WTC11 (cell line): Measurements from ENCODE around the gene HMCES. TPM values are rescaled to one million over a fixed set of nuclear protein-coding genes. Genes with fewer than 3 reads are reported as not detected.
"Not testable (repeated sequence)": the region's sequence is repeated elsewhere in the genome, so short reads cannot be mapped to it uniquely, and the experiment has no call there.

Source experiments
- ATAC-seq: fragments of 200-7000 bp; cut with Tn5 transposase; 2 replicates; pipeline ENCODE4 v1.10.0; 2021; ENCODE audit warnings: mild to moderate bottlenecking, moderate library complexity
- CTCF ChIA-PET: fragments of 300-600 bp; sonication (Branson Sonifier 250); formaldehyde crosslinking; loops from one replicate; lab custom pipeline; 2021; ENCODE audit warnings: antibody characterized with exemption; lab: Charles Lee
- POLR2A ChIA-PET: fragments of 350-600 bp; sonication (Branson Sonifier 250); formaldehyde crosslinking; loops from one replicate; lab custom pipeline; 2021; ENCODE audit warnings: antibody characterized with exemption; lab: Charles Lee
- DNase-seq: peaks from one replicate; pipeline ENCODE4 v3.0.0; 2021; ENCODE audit warnings: low spot score
- H3K27ac Mint-ChIP-seq: 2 replicates; pipeline ENCODE4 v1.8.0; 2021; ENCODE audit warnings: mixed read lengths
- H3K27me3 Mint-ChIP-seq: 2 replicates; pipeline ENCODE4 v1.8.0; 2021; ENCODE audit warnings: low read depth, mild to moderate bottlenecking, moderate library complexity, mixed read lengths
- H3K36me3 Mint-ChIP-seq: 2 replicates; pipeline ENCODE4 v1.8.0; 2021; ENCODE audit warnings: mixed read lengths
- H3K4me1 Mint-ChIP-seq: 2 replicates; pipeline ENCODE4 v1.8.0; 2022; ENCODE audit warnings: mixed read lengths
- H3K4me3 Mint-ChIP-seq: 2 replicates; pipeline ENCODE4 v1.8.0; 2021; ENCODE audit warnings: mild to moderate bottlenecking, moderate library complexity, mixed read lengths
- H3K9me3 Mint-ChIP-seq: 2 replicates; pipeline ENCODE4 v1.8.0; 2021; ENCODE audit warnings: mixed read lengths
- AFF4 ChIP-seq: sonication (generic); formaldehyde crosslinking; IDR thresholded peaks from 2 replicates; pipeline ENCODE4 v1.8.1; 2023; ENCODE audit warnings: mild to moderate bottlenecking, missing genetic modification reagents, borderline replicate concordance
- GABPB1 ChIP-seq: sonication (generic); formaldehyde crosslinking; IDR thresholded peaks from 2 replicates; pipeline ENCODE4 v1.8.1; 2023; ENCODE audit warnings: mild to moderate bottlenecking, missing genetic modification reagents
- GRHL2 ChIP-seq: fragments of 250-450 bp; sonication (Bioruptor Pico); IDR thresholded peaks from 2 replicates; pipeline ENCODE4 v1.8.0; 2022; ENCODE audit warnings: mild to moderate bottlenecking, moderate library complexity; ENCODE audit not compliant: insufficient replicate concordance, severe bottlenecking
- ZNF138 ChIP-seq: sonication (generic); formaldehyde crosslinking; conservative IDR thresholded peaks from 2 replicates; pipeline ENCODE4 v1.8.1; 2022; ENCODE audit warnings: mild to moderate bottlenecking, moderate library complexity, missing genetic modification reagents
- ZNF423 ChIP-seq: fragments of 250-450 bp; sonication (Bioruptor Pico); IDR thresholded peaks from 2 replicates; pipeline ENCODE4 v2.1.2; 2022; ENCODE audit warnings: mild to moderate bottlenecking, moderate library complexity
- total RNA-seq: library from RNA; stranded (reverse); gene quantifications from 3 replicates; pipeline ENCODE4 v1.2.3, GENCODE V29; 2021
- TF ChIP-seq, protein P1 (sequence below): fragments of 200-600 bp; IDR thresholded peaks from 2 replicates; pipeline ENCODE4 v1.8.0; 2022; ENCODE audit warnings: antibody characterized with exemption
- TF ChIP-seq, protein P2 (sequence below): sonication (generic); formaldehyde crosslinking; conservative IDR thresholded peaks from 2 replicates; pipeline ENCODE4 v1.8.1; 2023; ENCODE audit warnings: mild to moderate bottlenecking, low read depth, missing genetic modification reagents, moderate library complexity
- TF ChIP-seq, protein P3 (sequence below): sonication (generic); formaldehyde crosslinking; IDR thresholded peaks from 2 replicates; pipeline ENCODE4 v1.8.0; 2023; ENCODE audit warnings: missing genetic modification reagents
- TF ChIP-seq, protein P4 (sequence below): sonication (generic); formaldehyde crosslinking; conservative IDR thresholded peaks from 2 replicates; pipeline ENCODE4 v1.8.1; 2022; ENCODE audit warnings: mild to moderate bottlenecking, missing genetic modification reagents

Gene HMCES
- total RNA-seq, 1 experiment from 2014 or later = 47.7 TPM

DNA sequence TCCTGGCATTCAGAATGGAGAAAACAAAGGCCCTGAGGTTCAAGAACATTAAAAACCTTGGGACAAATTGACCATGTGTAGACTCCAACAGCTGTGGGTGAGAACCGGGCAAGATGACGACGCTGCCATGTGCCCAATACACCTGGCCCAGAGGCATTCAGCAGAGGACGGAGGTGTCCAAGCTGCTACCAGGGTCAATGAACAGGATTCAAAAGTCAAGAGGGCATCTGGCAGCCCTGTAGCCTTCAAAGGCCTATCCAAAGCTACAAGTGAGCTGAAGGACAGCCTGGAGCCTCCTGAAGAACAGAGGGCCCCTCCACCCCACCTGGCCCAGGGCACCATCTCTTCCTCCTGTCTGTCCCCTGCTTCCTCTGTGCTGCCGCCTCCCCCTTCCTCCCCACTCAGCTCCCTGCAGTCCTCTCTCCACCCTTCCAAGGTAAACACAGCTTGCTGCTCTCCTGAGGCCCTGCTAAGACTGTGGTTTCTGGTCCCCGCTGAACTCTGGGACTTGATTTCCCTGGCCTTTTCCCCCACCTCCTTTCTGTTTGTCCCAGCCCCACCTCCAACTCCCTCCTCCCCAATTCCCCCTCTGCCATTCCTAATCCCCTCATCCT lies 57.5 kb downstream of the HMCES start:
- H3K36me3 Mint-ChIP-seq = no peaks in the 10 kb centered on the region
- no peaks in the 10 kb centered on the region for H3K4me1 Mint-ChIP-seq
- ChIA-PET POLR2A (no interaction called here), CTCF (no interaction called here)
- H3K27ac Mint-ChIP-seq = no peak overlapping the region
- no peak overlapping the region for H3K4me3 Mint-ChIP-seq
- ATAC-seq (no peak), DNase-seq (no peak)
- no peak for TF ChIP-seq AFF4 (CRISPR knock-in tag)
- no peak for TF ChIP-seq ZNF138 (CRISPR knock-in tag)
- TF ChIP-seq, protein P1, sequence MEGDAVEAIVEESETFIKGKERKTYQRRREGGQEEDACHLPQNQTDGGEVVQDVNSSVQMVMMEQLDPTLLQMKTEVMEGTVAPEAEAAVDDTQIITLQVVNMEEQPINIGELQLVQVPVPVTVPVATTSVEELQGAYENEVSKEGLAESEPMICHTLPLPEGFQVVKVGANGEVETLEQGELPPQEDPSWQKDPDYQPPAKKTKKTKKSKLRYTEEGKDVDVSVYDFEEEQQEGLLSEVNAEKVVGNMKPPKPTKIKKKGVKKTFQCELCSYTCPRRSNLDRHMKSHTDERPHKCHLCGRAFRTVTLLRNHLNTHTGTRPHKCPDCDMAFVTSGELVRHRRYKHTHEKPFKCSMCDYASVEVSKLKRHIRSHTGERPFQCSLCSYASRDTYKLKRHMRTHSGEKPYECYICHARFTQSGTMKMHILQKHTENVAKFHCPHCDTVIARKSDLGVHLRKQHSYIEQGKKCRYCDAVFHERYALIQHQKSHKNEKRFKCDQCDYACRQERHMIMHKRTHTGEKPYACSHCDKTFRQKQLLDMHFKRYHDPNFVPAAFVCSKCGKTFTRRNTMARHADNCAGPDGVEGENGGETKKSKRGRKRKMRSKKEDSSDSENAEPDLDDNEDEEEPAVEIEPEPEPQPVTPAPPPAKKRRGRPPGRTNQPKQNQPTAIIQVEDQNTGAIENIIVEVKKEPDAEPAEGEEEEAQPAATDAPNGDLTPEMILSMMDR = no peak
- TF ChIP-seq, protein P2, sequence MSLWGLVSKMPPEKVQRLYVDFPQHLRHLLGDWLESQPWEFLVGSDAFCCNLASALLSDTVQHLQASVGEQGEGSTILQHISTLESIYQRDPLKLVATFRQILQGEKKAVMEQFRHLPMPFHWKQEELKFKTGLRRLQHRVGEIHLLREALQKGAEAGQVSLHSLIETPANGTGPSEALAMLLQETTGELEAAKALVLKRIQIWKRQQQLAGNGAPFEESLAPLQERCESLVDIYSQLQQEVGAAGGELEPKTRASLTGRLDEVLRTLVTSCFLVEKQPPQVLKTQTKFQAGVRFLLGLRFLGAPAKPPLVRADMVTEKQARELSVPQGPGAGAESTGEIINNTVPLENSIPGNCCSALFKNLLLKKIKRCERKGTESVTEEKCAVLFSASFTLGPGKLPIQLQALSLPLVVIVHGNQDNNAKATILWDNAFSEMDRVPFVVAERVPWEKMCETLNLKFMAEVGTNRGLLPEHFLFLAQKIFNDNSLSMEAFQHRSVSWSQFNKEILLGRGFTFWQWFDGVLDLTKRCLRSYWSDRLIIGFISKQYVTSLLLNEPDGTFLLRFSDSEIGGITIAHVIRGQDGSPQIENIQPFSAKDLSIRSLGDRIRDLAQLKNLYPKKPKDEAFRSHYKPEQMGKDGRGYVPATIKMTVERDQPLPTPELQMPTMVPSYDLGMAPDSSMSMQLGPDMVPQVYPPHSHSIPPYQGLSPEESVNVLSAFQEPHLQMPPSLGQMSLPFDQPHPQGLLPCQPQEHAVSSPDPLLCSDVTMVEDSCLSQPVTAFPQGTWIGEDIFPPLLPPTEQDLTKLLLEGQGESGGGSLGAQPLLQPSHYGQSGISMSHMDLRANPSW (CRISPR knock-in tag) = no peak
- TF ChIP-seq ZNF423 (CRISPR knock-in tag) = no peak
- TF ChIP-seq, protein P3, sequence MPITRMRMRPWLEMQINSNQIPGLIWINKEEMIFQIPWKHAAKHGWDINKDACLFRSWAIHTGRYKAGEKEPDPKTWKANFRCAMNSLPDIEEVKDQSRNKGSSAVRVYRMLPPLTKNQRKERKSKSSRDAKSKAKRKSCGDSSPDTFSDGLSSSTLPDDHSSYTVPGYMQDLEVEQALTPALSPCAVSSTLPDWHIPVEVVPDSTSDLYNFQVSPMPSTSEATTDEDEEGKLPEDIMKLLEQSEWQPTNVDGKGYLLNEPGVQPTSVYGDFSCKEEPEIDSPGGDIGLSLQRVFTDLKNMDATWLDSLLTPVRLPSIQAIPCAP (CRISPR knock-in tag) = no peak
- TF ChIP-seq GABPB1 (CRISPR knock-in tag) = no peak
- TF ChIP-seq, protein P4, sequence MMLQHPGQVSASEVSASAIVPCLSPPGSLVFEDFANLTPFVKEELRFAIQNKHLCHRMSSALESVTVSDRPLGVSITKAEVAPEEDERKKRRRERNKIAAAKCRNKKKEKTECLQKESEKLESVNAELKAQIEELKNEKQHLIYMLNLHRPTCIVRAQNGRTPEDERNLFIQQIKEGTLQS (CRISPR knock-in tag) = no peak
- no peak for TF ChIP-seq GRHL2 (CRISPR knock-in tag)
- peaks cover 10% of the 10 kb centered on the region for H3K27me3 Mint-ChIP-seq
- 0 out of 2 replicates have a peak, but pooled peaks cover 8% of the 10 kb centered on the region for H3K9me3 Mint-ChIP-seq

- H3K4me1 Mint-ChIP-seq, CTCF ChIA-PET, H3K4me3 Mint-ChIP-seq, H3K27me3 Mint-ChIP-seq, H3K9me3 Mint-ChIP-seq, ATAC-seq, DNase-seq, H3K36me3 Mint-ChIP-seq, H3K27ac Mint-ChIP-seq, POLR2A ChIA-PET: not testable (repeated sequence)
Measured at GRCh38 chr3:129337719-129338118, 59.0 kb downstream of the HMCES start.

DNA sequence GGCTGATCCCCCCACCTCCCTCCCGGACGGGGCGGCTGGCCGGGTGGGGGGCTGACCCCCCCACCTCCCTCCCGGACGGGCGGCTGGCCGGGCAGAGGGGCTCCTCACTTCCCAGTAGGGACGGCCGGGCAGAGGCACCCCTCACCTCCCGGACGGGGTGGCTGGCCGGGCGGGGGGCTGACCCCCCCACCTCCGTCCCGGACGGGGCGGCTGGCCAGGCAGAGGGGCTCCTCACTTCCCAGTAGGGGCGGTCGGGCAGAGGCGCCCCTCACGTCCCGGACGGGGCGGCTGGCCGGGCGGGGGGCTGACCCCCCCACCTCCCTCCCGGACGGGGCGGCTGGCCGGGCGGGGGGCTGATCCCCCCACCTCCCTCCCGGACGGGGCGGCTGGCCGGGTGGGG lies 60.5 kb downstream of the HMCES start:
- POLR2A ChIA-PET, H3K4me3 Mint-ChIP-seq, H3K4me1 Mint-ChIP-seq, ATAC-seq, H3K9me3 Mint-ChIP-seq, H3K36me3 Mint-ChIP-seq, H3K27ac Mint-ChIP-seq, DNase-seq, CTCF ChIA-PET: not testable (repeated sequence)
- H3K27me3 Mint-ChIP-seq = peaks cover 13% of the 10 kb centered on the region

DNA sequence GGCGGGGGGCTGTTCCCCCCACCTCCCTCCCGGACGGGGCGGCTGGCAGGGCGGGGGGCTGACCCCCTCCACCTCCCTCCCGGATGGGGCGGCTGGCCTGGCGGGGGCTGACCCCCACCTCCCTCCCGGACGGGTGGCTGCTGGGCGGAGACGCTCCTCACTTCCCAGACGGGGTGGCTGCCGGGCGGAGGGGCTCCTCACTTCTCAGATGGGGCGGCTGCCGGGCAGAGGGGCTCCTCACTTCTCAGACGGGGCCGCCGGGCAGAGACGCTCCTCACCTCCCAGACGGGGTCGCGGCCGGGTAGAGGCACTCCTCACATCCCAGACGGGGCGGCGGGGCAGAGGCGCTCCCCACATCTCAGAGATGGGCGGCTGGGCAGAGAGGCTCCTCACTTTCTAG lies 61.2 kb downstream of the HMCES start:
- POLR2A ChIA-PET, ATAC-seq, H3K9me3 Mint-ChIP-seq, H3K4me3 Mint-ChIP-seq, DNase-seq, H3K4me1 Mint-ChIP-seq, H3K36me3 Mint-ChIP-seq, H3K27ac Mint-ChIP-seq, CTCF ChIA-PET, H3K27me3 Mint-ChIP-seq: not testable (repeated sequence)
